ENCODE data around the gene ABCC5.

DNA sequence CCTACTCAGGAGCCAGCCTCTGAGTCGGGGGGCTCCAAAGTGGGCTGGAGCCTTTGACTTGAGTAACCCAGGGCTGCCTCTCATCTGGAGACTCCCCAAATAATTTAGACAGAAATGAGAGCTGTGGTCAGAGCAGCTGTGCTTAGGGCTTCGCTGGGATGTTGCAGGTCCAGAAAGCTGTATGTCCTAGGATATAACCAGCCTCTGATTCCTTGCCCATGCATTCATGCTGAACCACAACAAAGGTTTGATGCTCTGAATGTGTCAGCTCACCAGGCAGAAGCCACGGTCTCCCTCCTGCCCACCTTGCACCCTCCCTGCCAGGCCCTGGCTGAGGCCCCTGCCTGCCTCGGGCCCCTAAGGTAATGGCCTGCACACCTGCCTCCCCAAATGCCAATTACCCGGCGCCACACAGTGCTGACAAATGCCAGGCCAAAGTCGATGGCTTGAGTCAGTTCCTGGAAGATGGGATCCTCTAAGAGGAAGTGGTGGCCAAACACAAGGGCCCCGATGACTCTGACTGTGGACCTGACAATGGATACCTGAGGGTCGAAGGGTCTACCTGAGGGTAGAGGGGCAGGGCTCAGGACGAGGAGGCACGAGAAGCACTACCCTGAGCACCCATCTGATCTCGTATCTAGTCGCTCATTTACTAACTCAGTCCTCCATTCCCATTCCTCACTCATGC is 111.3 kb downstream of the ABCC5 start:
- TF ChIP-seq, protein P1, sequence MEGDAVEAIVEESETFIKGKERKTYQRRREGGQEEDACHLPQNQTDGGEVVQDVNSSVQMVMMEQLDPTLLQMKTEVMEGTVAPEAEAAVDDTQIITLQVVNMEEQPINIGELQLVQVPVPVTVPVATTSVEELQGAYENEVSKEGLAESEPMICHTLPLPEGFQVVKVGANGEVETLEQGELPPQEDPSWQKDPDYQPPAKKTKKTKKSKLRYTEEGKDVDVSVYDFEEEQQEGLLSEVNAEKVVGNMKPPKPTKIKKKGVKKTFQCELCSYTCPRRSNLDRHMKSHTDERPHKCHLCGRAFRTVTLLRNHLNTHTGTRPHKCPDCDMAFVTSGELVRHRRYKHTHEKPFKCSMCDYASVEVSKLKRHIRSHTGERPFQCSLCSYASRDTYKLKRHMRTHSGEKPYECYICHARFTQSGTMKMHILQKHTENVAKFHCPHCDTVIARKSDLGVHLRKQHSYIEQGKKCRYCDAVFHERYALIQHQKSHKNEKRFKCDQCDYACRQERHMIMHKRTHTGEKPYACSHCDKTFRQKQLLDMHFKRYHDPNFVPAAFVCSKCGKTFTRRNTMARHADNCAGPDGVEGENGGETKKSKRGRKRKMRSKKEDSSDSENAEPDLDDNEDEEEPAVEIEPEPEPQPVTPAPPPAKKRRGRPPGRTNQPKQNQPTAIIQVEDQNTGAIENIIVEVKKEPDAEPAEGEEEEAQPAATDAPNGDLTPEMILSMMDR (IDR thresholded peaks at IDR 0.05), result no peak
- no peak for TF ChIP-seq POLR2A (IDR thresholded peaks at IDR 0.05)

Measured in uterus (tissue), 2 donors.